Glomerular endothelial cell (primary cell): ENCODE results near the gene HTRA1. TPM values are rescaled to one million over a fixed set of nuclear protein-coding genes. Genes with fewer than 3 reads are reported as not detected.

Source experiments
- DNase-seq: peaks from one replicate; pipeline ENCODE4 v3.0.0-alpha.2; 2011; ENCODE audit warnings: low read depth, low spot score; ENCODE audit errors: extremely low read depth
- total RNA-seq: library from RNA; depleted of rRNA; stranded (reverse); fragments of >200 nt; gene quantifications from 2 replicates; pipeline ENCODE4 v1.2.3, GENCODE V29; 2015

The HTRA1 gene
- total RNA-seq, 1 donor from 2014 or later = 307 TPM

DNA sequence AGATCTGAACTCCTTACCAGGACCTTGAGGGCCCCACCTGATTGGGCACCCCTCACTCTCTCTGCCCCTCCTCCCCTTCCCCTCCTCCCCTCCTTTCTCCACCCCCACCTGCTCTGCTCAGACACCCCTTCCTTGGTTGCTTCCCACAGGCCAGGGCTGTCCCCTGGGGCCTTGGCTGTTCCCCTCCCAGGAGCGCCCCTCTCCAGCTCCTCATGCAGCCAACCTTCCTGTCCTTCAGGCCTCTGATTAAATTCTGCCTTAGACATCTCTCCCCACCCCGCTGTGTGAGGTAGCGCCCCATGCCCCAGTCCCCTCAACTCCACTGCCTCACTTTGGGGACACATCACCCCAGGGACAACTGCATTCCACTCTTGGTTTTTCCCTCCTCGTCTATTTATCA is 32.4 kb downstream of the HTRA1 start:
- DNase-seq = no peak

DNA sequence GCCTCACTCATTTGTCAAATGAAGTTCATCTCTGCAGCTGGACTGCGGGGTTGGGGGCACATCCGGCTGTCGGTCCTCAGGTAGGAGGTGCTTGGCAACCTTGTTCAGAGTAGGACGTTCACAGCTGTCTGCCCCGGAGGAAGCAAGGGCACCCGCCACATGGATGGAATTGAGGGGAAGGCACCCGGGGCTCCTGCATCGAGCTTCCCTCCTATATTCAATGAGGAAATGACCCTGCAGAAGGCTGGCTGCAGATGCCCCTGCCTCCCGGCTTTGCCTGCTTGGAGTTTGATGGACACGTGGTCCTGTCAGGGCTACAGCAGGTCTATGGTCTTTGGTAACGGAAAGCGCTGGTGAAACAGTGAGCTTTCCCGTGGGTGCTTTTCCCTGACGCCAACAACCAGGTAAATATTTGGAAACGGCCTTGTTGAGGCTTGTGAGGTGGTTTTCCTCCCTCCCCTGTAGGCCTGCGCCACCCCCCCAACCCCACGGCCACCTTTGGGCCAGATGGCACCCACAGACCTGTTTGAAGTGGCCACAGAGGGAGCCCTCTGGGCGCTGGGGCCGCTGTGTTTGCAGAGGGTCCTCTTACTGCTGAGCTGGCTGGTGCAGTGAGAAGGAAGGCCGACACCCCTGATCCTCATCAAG is 32.9 kb downstream of the HTRA1 start:
- no peak for DNase-seq

DNA sequence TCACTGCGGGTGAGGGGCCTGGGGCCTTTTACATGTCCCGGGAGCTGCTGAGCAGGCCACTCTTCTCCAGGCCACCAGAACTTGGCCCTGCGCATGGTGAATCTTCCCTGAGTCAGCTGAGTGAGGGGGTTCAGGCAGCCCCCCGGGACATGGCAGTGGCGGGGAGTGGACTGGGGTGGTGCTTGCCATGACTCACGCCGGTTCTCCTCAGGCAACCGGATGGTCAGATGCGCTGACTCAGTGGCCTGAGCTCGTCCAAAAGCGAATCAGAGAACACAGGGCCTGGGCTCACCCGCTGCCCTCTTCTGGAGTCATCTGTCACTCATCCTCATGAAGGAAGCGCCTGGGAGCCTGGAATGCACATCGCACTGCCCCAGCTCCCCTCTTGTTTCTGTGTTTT is 33.5 kb downstream of the HTRA1 start:
- peak; percentile 62 for DNase-seq

DNA sequence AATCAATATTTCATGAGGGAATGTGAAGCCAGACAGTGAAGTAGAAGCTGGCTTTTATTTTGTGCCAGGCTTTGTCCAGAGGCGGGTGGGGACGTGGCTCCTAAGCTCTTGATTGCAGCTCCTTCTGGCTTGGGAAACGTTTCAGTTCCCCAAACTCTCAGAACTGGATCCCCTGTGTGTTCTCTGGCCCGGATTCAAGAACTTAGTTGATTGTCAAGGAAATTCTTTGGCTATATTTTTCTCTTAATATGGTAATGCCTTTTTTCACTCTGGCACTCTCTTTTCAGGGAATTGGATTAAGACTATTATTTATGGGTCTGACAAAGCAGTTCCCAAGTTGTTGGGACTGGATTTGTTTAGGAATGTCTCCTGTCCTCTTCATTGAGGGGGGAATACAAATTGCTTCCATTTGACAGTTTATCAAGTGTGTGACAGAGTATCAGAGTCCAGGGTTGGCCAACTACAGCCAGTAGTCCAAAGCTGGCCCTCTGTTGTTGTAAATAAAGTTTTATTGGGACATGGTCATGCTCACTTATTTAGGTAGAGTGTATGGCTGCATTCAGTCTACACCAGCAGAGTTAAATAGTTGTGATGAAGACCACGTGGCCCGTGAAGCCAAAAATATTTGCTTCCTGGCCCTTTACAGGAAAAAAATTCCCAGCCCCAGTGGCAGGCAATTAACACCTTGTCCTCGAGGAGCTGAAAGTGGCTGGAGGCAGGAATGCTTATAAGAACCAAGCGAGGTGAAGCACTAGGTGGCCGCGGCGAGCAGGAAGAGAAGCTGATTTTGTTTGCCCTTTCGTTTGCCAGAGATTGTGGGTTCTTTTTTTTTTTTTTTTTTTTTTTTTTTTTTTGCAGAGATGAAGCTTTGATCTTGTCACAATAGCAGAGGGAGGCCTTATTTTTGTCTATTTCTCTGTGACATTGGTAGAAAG is 34.3 kb downstream of the HTRA1 start:
- DNase-seq = no peak

DNA sequence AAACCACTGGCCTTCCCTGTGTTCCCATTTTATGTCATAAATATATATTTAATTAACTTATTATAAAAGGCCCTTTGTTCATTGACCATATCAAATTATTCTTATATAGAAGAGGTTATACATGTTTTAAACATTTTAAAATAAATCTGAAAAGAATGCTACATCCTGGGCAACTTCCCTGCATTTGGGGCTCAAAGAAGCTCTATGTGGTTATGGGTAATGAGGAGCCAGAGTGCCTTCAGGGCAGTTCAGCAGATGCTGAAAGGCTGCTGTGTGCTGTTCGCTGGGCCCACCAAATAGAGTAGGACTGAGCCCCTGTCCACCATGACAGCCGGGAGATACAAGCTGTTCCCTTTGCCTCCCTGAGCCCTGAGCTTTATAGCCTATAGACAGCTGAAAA is 35.9 kb downstream of the HTRA1 start:
- no peak for DNase-seq

DNA sequence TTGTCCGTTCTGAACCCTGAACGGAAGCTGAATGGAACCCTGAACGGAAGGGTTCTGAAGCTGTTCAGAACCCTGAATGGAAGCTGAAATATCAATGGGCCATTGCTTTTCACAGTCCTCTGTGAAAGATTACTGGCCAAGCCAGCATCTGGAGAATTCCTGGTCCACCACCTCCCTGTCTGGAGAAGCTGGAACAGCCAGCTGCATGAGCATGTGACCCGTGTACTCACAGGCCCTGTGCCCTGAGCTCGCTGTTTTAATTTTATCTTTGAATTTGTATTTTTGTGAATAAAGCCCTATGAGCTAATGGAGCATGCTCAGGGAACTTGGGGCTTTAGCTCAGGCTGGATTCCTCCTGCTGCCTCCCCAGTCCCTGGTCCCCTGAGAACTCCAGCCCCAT is 37.2 kb downstream of the HTRA1 start:
- DNase-seq = no peak

DNA sequence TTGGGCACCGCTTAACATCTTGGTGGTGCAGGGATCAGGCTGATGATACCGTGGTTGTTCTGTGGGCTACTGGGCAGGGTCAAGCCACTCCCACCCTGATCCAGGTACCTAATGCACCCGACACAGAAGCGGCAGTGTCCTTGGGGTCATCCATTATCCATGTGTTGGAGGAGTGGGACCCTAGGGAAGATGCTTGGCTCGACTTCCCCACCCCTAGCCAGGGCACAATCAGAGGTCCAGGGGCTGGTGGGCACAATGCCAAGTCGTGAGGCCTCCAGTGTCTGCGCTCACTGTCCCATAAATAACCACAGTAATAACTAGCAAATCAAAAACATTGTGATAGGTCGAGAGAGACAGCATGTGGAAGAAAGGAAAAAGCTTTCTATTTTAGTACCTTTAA is 37.7 kb downstream of the HTRA1 start:
- DNase-seq = no peak

DNA sequence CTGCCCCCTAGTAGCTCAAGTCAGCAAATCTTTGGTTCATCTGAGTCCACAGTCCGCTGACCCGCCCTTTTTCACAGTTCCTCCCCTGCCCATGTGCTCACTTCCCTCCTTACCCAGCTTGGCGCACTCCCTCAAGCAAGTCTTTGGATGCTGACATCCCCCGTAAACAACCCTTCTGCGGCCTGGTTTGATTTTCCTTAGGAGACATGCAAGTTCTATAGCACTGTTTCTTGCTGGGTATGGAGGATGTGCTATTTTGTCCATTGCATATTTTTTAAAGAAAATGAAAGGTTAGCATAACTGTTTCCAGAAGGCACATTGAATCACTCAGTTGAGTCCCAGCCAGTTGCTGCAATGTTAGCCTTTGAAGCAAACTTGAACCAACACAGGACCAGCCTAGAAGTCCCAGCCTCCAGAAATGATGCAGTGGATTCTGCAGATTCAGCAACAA is 38.2 kb downstream of the HTRA1 start:
- DNase-seq = no peak

DNA sequence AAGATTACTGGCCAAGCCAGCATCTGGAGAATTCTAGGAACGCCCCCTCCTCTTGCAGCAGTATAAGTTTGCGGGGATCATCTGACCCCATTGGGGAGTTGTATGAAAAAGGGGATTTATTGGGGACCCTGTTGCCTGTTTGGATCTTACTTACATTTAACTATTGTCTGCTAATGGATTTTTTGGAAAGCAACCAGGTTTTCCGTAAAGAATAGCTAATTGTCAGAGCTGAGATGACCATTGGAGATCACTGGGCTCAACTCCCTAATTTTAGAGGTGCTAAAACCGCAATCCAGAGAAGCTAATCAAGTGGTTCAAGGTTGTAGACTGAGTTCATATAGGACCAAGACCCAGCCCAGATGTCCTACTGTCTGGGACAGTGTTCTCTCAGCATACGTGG is 38.8 kb downstream of the HTRA1 start:
- DNase-seq = no peak

DNA sequence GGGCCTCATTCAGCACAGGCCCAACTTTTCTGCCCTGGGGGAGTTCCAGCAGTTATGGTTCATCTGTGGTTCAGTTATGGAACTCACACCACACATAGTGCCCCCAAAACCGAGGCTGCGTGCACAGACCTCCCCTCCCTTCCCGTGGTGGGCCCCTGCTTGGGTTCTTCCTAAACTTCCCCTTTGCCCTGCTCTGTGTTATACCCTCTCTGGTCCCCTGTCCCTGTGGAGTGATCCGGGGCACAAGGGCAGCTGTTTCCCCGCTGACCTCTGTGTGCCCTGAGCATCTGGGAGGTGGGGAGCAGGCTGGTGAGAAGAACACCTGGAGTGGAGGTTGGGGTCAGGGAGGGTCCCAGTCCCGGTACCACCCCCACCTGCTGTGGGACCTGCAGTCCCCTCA is 39.4 kb downstream of the HTRA1 start:
- no peak for DNase-seq

DNA sequence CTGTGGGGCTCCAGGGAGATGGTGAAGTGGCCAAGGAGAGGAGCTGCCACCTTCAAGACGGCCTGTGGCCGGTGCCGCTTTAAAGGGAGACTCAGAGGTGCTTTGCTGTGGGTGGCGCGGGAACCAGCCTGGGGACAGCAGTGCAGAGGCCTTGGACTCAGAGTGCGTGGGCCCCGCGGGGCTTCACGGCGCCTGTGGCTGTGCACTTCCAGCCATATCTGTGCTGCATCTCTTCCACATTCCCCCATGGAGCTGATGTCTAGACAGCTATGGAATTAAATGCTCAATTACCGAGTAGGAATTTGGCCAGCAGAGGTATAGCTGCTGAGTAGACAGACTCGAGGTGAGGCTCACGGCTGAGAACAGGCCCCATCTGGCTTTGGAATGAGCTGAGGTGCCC is 41.7 kb downstream of the HTRA1 start:
- DNase-seq = no peak

DNA sequence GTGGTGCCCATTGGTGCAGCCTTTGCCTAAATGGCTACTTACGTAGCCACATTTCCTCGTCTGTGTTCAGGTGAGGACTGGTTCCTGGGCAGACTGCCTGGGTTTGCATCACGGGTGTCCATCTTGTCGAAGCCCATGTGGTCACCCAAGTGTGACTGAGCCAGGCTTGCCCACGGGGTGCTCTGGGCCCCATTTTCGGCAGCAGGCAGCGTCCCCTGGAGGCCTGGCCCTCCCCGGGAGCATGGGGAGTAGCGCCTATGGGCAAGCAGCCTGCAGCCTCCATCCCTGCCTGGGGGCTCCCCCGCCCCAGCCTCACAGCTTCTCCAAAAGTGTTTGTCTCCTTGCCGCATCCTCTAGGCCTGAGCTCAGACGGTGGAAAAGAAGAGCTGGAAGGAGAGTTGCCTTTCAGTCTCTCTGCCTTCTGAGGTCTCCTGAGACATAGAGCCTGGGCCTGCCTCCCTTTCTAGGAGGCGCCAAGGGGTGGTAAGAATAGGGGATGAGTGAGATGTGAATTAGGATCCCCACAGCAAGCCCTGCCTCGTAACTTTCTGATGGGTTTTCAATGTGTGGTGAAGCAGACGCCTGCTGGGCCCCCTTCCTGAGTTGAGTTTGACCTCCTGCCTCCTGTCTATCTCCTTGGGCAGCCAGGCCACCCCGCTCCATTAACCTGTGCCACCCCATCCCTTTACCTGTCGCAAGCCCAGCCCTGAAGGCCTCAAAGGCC is 42.7 kb downstream of the HTRA1 start:
- no peak for DNase-seq

DNA sequence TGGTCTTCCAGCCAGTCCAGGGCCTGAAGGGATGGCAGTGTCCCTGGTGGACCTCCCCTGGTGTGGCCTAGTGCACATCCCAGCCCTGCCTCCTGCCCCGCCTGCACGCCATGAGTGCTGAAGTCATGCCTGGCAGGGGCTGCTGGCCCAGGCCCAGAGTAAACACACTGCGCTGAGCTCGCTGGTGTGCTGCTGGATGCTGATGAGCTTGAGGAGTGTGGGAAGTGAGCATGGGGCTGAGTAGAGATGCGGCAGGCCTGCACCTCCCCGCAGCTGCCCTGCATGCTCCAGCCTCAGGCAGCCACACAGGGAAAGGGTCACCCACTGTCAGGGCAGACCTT is 43.2 kb downstream of the HTRA1 start:
- no peak for DNase-seq

DNA sequence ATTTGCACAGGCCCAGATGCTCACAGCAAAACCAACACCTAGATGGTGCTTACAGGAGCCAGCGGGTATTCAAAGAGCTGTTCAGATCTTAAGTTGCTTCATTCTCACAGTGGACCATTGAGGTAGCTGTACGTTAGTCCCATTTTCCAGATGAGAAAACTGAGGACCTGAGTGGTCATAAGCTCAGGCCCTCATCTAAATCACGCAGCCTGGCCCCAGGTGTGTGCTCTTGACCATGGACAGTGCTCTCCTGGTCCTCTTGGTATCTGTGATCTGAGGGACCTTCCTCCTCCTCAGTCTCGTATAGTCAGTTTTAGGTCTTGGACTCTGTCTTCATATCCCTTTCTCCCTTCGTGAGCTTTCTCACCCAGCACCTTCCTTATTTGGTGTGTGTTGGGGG is 43.7 kb downstream of the HTRA1 start:
- no peak for DNase-seq

DNA sequence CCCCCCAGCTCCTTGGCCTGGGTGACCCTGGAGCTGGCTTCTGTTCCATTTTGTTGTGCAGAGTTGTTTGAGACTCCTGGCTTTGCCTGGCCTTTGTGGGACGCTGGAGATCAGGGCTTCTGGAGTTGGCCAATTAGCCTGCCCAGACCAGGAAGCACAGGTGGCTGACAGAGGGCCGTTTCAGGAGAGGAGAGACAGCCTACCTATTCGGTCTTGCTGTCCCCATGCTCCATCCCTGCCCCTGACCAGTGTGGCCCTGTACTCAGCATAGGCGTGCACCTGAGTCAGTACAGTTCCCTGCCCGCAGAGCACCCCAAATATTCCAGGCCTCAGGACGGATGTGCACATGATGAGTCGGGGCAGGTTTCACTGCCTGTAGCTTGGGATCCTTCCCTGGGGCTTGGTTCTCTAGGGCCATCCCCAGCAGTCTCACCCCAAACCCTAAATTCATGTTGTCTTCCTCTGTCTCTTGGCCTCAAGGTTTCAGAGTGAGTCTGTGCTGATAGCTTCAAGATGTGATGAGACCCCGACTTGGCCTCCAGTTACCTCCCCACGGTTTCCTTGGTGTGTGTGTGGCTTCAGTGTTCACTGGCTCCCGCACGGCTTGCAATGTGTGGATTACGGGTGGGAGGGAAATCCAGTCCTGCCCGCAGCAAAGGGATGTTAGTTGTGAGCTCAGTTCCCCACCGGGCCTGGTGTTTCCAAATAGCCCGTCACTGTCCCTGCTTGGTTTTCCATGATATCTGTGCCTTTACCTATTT is 44.7 kb downstream of the HTRA1 start:
- no peak for DNase-seq

DNA sequence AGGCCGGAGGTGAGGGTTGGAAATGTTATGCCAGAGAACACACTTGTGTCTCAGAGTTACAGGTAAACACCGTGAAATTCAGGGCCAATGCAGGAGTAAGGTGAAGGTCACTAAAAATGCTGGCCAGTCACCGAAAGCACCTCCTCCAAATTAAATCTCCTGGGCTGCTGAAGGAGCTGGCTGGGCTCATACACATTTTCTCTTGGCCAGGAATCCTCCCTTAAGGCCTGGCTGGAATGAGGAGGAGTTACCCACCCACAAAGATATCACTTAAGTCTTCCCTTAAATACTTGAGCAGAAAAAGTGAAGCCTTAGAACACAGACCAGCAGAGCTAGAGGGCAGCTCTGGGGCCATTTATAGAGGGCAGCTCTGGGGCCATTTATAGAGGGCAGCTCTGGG is 46.3 kb downstream of the HTRA1 start:
- no peak for DNase-seq

DNA sequence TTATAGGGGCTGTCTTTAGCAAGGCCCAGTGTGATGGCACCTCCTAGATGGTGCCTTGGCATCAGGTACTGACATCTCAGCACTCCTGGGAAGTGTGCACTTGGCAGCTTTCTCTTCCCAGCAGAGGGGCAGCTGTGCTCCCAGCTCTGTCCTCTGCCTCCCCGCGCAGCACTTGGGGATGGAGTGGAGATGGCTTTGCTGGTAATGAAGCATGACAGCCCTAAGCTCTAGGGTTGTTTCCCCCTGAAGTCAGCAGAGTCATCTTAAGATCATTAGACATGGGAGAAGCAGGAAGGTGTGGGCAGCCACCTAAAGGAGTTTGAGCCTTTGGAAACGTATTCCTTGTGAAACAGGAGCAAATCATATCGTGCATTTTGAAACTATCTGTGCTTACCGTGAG is 46.7 kb downstream of the HTRA1 start:
- no peak for DNase-seq

DNA sequence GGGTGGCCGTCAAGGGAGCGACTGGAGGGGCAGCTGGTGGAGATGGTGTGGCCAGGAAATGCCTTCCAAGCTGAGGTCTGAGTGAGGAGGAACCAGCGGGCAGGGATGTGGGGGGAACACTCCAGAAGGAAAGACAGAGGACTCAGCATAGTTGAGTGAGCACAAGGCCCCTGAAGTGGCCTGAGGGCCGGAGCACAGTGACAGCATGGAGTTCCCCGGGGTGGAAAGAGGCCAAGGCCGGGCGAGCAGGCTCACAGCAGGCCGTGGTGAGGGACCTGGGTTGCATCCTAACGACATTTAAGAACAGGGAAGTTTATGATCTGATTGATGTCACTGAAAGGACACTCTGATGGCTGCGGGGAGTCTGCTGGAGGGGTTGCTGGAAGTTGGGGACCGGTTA is 48.0 kb downstream of the HTRA1 start:
- DNase-seq = no peak

DNA sequence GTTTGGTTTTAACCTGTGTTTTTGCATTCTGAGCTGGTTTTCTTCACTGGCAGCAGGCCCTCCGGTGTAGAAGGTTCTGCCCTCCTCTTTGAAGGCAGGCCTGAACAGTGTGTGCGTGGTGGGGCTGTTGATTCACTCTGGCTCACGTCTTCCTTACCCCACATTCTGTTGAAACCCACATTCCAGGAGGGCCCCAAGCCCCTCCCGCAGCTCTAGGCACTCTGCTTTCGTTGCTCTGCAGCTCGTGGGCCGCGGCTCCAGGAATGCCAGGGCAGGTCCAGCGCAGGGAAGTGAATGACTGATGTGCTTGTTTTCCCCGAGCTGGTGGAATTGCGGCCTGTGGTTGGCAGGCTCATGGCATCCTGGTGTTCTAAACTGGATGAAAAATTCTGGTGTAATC is 49.0 kb downstream of the HTRA1 start:
- DNase-seq = no peak

DNA sequence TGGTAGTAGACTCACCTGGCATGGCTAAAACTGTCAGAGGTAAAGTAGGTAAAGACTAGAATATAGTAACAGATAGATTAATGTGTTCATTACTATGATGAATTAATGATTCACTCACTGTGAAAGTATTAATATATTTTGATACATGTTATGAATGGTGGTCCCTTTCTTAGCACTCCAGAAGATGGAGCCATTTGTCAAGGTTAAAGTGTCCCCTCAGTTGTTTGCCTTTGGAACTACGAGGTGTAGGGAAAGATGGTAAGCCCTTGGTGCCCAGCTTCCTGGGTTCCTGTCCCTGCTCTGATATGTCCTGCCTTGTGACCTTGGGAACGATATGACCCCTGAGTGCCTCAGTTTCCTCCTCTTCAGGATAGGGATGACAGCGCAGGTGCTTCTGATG is 49.4 kb downstream of the HTRA1 start:
- no peak for DNase-seq

DNA sequence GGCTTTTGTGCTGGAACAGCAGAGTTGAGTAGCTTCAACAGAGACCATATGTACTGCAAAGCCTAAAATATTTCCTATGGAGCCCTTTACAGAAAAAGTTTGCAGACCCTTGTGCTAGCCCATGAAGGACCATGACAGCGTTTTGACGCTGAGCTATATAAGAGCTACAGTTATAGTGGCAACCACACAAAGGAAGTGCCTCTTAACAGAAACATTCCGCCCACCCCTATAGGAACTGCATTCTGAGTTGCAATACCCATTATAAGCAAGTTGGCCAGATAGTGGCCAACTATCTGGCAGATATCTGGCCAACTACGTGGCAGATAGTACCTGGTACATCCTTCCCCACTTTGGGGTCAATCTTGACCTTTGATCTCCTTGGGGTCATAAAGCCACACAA is 51.7 kb downstream of the HTRA1 start:
- no peak for DNase-seq
